Mucosa of descending colon (tissue), 3 donors: ENCODE data around the gene IL21R. TPM values are rescaled to one million over a fixed set of nuclear protein-coding genes. Genes with fewer than 3 reads are reported as not detected.

Source experiments
- ATAC-seq: fragments of 200-7000 bp; cut with Tn5 transposase; one replicate; pipeline ENCODE4 v1.9.1; 2020; ENCODE audit warnings: mild to moderate bottlenecking, moderate library complexity
- DNase-seq, 3 donors: peaks; one replicate each; pipeline ENCODE4 v3.0.0-alpha.2; 2020
- H3K36me3 ChIP-seq: fragments of 200-600 bp; one replicate; pipeline ENCODE4 v1.8.0; 2021; ENCODE audit warnings: low read depth, mild to moderate bottlenecking
- H3K4me1 ChIP-seq: fragments of 200-600 bp; one replicate; pipeline ENCODE4 v1.8.0; 2021; ENCODE audit warnings: low read depth, mild to moderate bottlenecking
- H3K4me3 ChIP-seq: fragments of 200-600 bp; one replicate; pipeline ENCODE4 v1.8.0; 2021; ENCODE audit warnings: mild to moderate bottlenecking
- H3K9me3 ChIP-seq: fragments of 200-600 bp; one replicate; pipeline ENCODE4 v1.8.0; 2021; ENCODE audit warnings: mild to moderate bottlenecking
- CTCF ChIP-seq: fragments of 200-600 bp; IDR thresholded peaks from one replicate; pipeline ENCODE4 v1.8.0; 2022; ENCODE audit warnings: antibody characterized with exemption, mild to moderate bottlenecking
- intact Hi-C, 2 donors: fragments of 100-400 bp; cut with DNase I in 1 of 2; cut with micrococcal nuclease in 1 of 2; formaldehyde crosslinking; loops; one replicate each; pipeline versions ENCODE4 v1.11.0 to v1.11.1; 2022; cut with DNase I, micrococcal nuclease
- total RNA-seq, 3 donors: library from RNA; stranded (reverse); fragmentation: NEBNext Ultra II Directional in 2 of 3; extraction: Animal tissue kit (Norgen Biotek cat#: 25700) in 2 of 3; gene quantifications; one replicate each; pipeline versions ENCODE4 v1.2.1 to v1.2.4, GENCODE V29; 2021 to 2023
- donor health status: DM: no; HTN: no; CAD: no; lungs with moderate emphysema.
- donor health status: DM: no; HTN: no; CAD: no.
- donor health status: DM: no; HTN: yes; CAD: no.

Gene IL21R
- total RNA-seq, 3 donors from 2014 or later: 0.47 to 1.4 (median 1.0) TPM

DNA sequence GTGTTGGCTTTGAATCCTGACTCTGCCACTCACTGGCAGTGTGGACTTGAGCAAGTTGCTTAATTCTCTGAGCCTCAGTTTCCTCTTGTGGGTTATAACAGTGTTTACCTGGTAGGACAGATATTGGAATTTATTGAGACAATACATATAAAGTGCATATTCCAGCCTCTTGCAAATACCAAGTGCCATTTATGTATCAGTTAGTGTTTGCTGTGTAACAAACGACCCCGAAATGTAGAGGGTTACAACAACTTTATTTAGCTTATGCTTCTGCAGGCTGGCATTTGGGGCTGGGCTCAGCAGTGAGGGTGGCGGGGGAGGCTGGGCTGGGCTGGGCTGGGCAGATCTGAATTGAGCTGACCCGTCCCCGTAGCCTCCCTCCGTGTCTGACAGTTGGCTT lies 42.4 kb upstream of the IL21R start:
- TF ChIP-seq CTCF: no peak
- Histone ChIP-seq H3K4me1 (peaks cover 16% of the 10 kb centered on the region), H3K36me3 (no peaks in the 10 kb centered on the region), H3K4me3 (no peak overlapping the region), H3K9me3 (no peaks in the 10 kb centered on the region)
- no peak for DNase-seq
- no peak for ATAC-seq
- intact Hi-C loops: no loop called here

DNA sequence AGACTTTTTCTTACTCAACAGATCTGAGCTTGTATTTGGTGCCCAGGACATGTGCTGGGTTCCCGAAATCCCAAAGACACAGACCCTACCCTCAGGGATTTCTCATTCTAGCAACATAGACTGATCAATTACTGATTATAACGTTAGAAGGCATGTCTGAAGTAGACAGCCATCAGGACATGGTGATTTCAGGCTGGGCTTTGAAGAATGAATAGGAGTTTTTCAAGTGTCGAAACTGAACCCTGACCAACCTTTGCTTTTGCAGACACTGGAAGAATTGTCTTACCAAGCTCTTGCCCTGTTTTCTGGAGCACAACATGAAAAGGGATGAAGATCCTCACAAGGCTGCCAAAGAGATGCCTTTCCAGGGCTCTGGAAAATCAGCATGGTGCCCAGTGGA lies 40.0 kb upstream of the IL21R start:
- Histone ChIP-seq H3K9me3 (no peaks in the 10 kb centered on the region), H3K4me3 (no peak overlapping the region), H3K36me3 (no peaks in the 10 kb centered on the region), H3K4me1 (peaks cover 17% of the 10 kb centered on the region)
- intact Hi-C loops: no loop called here
- DNase-seq: no peak
- no peak for TF ChIP-seq CTCF
- ATAC-seq: no peak

- Histone ChIP-seq H3K36me3 (no peaks in the 10 kb centered on the region), H3K4me1 (peaks cover 24% of the 10 kb centered on the region), H3K9me3 (no peaks in the 10 kb centered on the region), H3K4me3 (no peak overlapping the region)
- no peak for DNase-seq
- no peak for ATAC-seq
- TF ChIP-seq CTCF: no peak
- intact Hi-C loops: no loop called here
These were observed 39.3 kb upstream of the IL21R start for GRCh38 chr16:27362570-27363245.

DNA sequence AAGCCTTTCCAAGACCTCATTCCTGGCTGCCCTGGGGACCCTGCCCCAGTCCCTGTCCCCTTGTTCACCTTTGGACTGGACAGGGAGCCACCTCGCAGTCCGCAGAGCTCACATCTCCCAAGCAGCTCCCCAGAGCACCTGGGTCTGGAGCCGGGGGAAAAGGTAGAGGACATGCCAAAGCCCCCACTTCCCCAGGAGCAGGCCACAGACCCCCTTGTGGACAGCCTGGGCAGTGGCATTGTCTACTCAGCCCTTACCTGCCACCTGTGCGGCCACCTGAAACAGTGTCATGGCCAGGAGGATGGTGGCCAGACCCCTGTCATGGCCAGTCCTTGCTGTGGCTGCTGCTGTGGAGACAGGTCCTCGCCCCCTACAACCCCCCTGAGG lies 38.7 kb upstream of the IL21R start:
- DNase-seq: no peak
- no peak for TF ChIP-seq CTCF
- intact Hi-C loops: no loop called here
- no peaks in the 10 kb centered on the region for H3K36me3 ChIP-seq
- no peak for ATAC-seq
- H3K4me1 ChIP-seq: peaks cover 29% of the 10 kb centered on the region
- no peak overlapping the region for H3K4me3 ChIP-seq
- H3K9me3 ChIP-seq: no peaks in the 10 kb centered on the region

GRCh38 chr16:27363797-27364196 lies 38.2 kb upstream of the IL21R start:
- peak; percentile 80 to 92 (median 87) for DNase-seq
- TF ChIP-seq CTCF: no peak
- H3K36me3 ChIP-seq: no peaks in the 10 kb centered on the region
- peak; percentile 54 for ATAC-seq
- H3K9me3 ChIP-seq: no peaks in the 10 kb centered on the region
- peaks cover 29% of the 10 kb centered on the region for H3K4me1 ChIP-seq
- no peak overlapping the region for H3K4me3 ChIP-seq
- intact Hi-C loops: no loop called here
